ENCODE measurements around the gene COMMD4.

Gene COMMD4

DNA sequence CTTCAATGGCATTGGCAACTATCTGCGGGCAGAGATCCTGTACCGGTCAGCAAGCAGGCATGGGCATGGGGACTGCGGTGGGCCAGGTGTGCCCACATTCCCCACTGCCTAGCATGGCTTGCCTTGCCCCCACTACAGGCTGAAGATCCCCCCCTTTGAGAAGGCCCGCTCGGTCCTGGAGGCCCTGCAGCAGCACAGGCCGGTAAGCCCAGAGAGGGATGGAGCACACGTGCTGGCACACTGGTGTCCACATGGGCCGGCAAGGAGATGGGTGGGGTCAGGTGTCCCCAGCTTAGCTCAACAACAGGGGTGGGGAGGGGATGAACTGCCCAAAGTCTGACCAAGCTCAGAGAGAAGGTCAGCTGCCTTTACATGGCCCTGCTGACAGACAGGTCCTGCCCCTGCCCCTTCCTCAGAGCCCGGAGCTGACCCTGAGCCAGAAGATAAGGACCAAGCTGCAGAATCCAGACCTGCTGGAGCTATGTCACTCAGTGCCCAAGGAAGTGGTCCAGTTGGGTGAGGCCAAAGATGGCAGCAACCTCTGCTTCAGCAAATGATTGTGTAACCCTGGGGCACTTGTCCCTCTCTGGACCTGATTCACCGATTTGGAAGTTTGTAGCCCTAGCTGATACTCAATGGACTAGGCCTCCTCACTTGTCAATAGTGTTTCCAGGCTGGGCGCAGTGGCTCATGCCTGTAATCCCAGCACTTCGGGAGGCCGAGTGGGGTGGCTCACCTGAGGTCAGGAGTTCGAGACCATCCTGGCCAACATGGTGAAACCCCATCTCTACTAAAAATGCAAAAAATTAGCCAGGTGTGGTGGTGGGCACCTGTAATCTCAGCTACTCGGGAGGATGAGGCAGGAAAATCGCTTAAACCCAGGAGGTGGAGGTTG lies 16.6 kb downstream of the COMMD4 start:
- no peak overlapping the region for H4K8ac ChIP-seq (ENCODE audit: low read length)
- peaks cover 24 to 46% of the 10 kb centered on the region in 2 experiments for H3K36me3 ChIP-seq (ENCODE audit: control insufficient read depth in 1 of 2, insufficient read depth in 2 of 2, low read depth in 1 of 2, low read length in 2 of 2)
- no peak overlapping the region for H3K4me2 ChIP-seq (ENCODE audit: low read length, poor library complexity, severe bottlenecking)
- no peak overlapping the region for H4K91ac ChIP-seq (ENCODE audit: low read length)
- no peak overlapping the region for H2BK15ac ChIP-seq (ENCODE audit: low read depth, poor library complexity, severe bottlenecking)
- 98% methylated on average over 15 of the region's 16 CpGs for WGBS
- no peak for DNase-seq
- no peak overlapping the region for H2AK5ac ChIP-seq (ENCODE audit: low read length, severe bottlenecking)
- H2AFZ ChIP-seq (ENCODE audit: low read depth, low read length), result no peak overlapping the region
- H3K27me3 ChIP-seq (ENCODE audit: control insufficient read depth in 1 of 2, insufficient read depth in 1 of 2, low read length in 2 of 2), result peaks cover 4 to 11% of the 10 kb centered on the region in 2 experiments
- no peak overlapping the region for H3K27ac ChIP-seq (ENCODE audit: low read length, poor library complexity, severe bottlenecking)
- H3K14ac ChIP-seq (ENCODE audit: low read length in 2 of 2), result no peak overlapping the region
- H3K23ac ChIP-seq (ENCODE audit: low read length in 2 of 2), result no peak overlapping the region
- no peak overlapping the region for H2BK12ac ChIP-seq (ENCODE audit: low read length in 2 of 2)
- H3K9ac ChIP-seq (ENCODE audit: low read length), result no peak overlapping the region
- H3K79me1 ChIP-seq (replicated peaks; ENCODE audit: low read length, poor library complexity, severe bottlenecking), result peaks cover 5% of the 10 kb centered on the region
- H3K9me3 ChIP-seq (ENCODE audit: control insufficient read depth, low read length), result no peaks in the 10 kb centered on the region
- no peak overlapping the region for H2BK5ac ChIP-seq (ENCODE audit: low read depth, low read length, poor library complexity, severe bottlenecking)
- H2BK120ac ChIP-seq (ENCODE audit: low read depth, low read length), result no peak overlapping the region
- peaks cover 13% of the 10 kb centered on the region for H3K4me1 ChIP-seq (ENCODE audit: control insufficient read depth, insufficient read depth, low read depth, low read length)
- H3K18ac ChIP-seq (ENCODE audit: low read depth in 1 of 2, low read length in 2 of 2), result no peak overlapping the region
- no peak overlapping the region for H3K4ac ChIP-seq (ENCODE audit: low read depth in 1 of 2, low read length in 2 of 2)
- H3K4me3 ChIP-seq (ENCODE audit: insufficient read depth in 1 of 2, low read depth in 1 of 2, low read length in 2 of 2), result no peak overlapping the region

DNA sequence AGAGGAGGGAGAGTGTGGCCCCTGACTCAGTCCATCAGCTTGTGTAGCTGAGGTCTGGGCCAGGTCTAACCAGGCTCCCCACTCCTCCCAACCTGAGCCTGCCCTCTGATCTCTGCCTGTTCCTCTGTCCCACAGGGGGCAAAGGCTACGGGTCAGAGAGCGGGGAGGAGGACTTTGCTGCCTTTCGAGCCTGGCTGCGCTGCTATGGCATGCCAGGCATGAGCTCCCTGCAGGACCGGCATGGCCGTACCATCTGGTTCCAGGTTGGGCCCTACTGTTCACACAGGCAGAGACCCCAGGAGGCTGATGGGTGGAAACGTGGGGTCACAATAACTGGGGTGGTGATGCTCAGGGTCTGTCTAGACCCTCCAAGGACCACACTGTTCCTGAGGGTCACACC lies 17.7 kb downstream of the COMMD4 start:
- WGBS, result 97% methylated on average over 7 of the region's 7 CpGs
- peaks cover 33 to 55% of the 10 kb centered on the region in 2 experiments for H3K36me3 ChIP-seq (ENCODE audit: control insufficient read depth in 1 of 2, insufficient read depth in 2 of 2, low read depth in 1 of 2, low read length in 2 of 2)

DNA sequence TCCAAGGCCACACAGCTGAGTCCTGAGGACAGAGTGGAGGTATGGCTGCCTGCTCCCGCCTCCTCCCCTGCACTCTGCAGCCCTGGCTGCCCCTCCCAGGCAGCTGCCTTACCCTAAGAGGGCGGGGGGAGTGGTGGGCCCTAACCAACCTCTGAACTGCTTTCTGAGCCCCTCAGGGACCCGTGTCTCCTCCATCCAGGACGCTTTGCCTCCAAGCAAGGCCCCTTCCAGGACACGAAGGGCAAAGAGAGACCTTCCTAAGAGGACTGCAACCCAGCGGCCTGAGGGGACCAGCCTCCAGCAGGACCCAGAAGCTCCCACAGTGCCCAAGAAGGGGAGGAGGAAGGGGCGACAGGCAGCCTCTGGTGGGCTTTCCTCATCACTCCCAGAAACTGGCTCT lies 18.6 kb downstream of the COMMD4 start:
- no peak for DNase-seq
- Histone ChIP-seq H2AK5ac (ENCODE audit: low read length, severe bottlenecking) (no peak overlapping the region), H3K23ac (ENCODE audit: low read length in 2 of 2) (no peak overlapping the region), H3K36me3 (ENCODE audit: control insufficient read depth in 1 of 2, insufficient read depth in 2 of 2, low read depth in 1 of 2, low read length in 2 of 2) (peaks cover 40 to 62% of the 10 kb centered on the region in 2 experiments), H2AFZ (ENCODE audit: low read depth, low read length) (no peak overlapping the region), H3K27ac (ENCODE audit: low read length, poor library complexity, severe bottlenecking) (no peak overlapping the region), H3K18ac (ENCODE audit: low read depth in 1 of 2, low read length in 2 of 2) (no peak overlapping the region), H3K79me1 (replicated peaks; ENCODE audit: low read length, poor library complexity, severe bottlenecking) (no peaks in the 10 kb centered on the region), H4K91ac (ENCODE audit: low read length) (no peak overlapping the region), H4K8ac (ENCODE audit: low read length) (no peak overlapping the region), H2BK120ac (ENCODE audit: low read depth, low read length) (no peak overlapping the region), H3K4me2 (ENCODE audit: low read length, poor library complexity, severe bottlenecking) (no peak overlapping the region), H2BK12ac (ENCODE audit: low read length in 2 of 2) (no peak overlapping the region), H3K9ac (ENCODE audit: low read length) (no peak overlapping the region), H3K4me3 (ENCODE audit: insufficient read depth in 1 of 2, low read depth in 1 of 2, low read length in 2 of 2) (no peak overlapping the region), H2BK5ac (ENCODE audit: low read depth, low read length, poor library complexity, severe bottlenecking) (no peak overlapping the region), H3K4ac (ENCODE audit: low read depth in 1 of 2, low read length in 2 of 2) (no peak overlapping the region), H3K27me3 (ENCODE audit: control insufficient read depth in 1 of 2, insufficient read depth in 1 of 2, low read length in 2 of 2) (no peaks in the 10 kb centered on the region), H2BK15ac (ENCODE audit: low read depth, poor library complexity, severe bottlenecking) (no peak overlapping the region), H3K4me1 (ENCODE audit: control insufficient read depth, insufficient read depth, low read depth, low read length) (peaks cover 1% of the 10 kb centered on the region), H3K14ac (ENCODE audit: low read length in 2 of 2) (no peak overlapping the region), H3K9me3 (ENCODE audit: control insufficient read depth, low read length) (no peaks in the 10 kb centered on the region)
- WGBS, result 90% methylated on average over 6 of the region's 7 CpGs

More for the DNA sequence above, 17.7 kb downstream of the COMMD4 start:
- Histone ChIP-seq H3K4me1 (ENCODE audit: control insufficient read depth, insufficient read depth, low read depth, low read length) (peaks cover 8% of the 10 kb centered on the region), H3K79me1 (replicated peaks; ENCODE audit: low read length, poor library complexity, severe bottlenecking) (peaks cover 3% of the 10 kb centered on the region), H3K4ac (ENCODE audit: low read depth in 1 of 2, low read length in 2 of 2) (no peak overlapping the region), H3K14ac (ENCODE audit: low read length in 2 of 2) (no peak overlapping the region), H3K9ac (ENCODE audit: low read length) (no peak overlapping the region), H3K18ac (ENCODE audit: low read depth in 1 of 2, low read length in 2 of 2) (no peak overlapping the region), H3K27me3 (ENCODE audit: control insufficient read depth in 1 of 2, insufficient read depth in 1 of 2, low read length in 2 of 2) (peaks cover 4 to 7% of the 10 kb centered on the region in 2 experiments), H2BK15ac (ENCODE audit: low read depth, poor library complexity, severe bottlenecking) (no peak overlapping the region), H3K4me3 (ENCODE audit: insufficient read depth in 1 of 2, low read depth in 1 of 2, low read length in 2 of 2) (no peak overlapping the region), H3K4me2 (ENCODE audit: low read length, poor library complexity, severe bottlenecking) (no peak overlapping the region), H2AFZ (ENCODE audit: low read depth, low read length) (no peak overlapping the region), H2BK5ac (ENCODE audit: low read depth, low read length, poor library complexity, severe bottlenecking) (no peak overlapping the region), H4K91ac (ENCODE audit: low read length) (no peak overlapping the region), H3K9me3 (ENCODE audit: control insufficient read depth, low read length) (no peaks in the 10 kb centered on the region), H4K8ac (ENCODE audit: low read length) (no peak overlapping the region), H2BK12ac (ENCODE audit: low read length in 2 of 2) (no peak overlapping the region), H2BK120ac (ENCODE audit: low read depth, low read length) (no peak overlapping the region), H2AK5ac (ENCODE audit: low read length, severe bottlenecking) (no peak overlapping the region), H3K27ac (ENCODE audit: low read length, poor library complexity, severe bottlenecking) (no peak overlapping the region), H3K23ac (ENCODE audit: low read length in 2 of 2) (no peak overlapping the region)
- no peak for DNase-seq

DNA sequence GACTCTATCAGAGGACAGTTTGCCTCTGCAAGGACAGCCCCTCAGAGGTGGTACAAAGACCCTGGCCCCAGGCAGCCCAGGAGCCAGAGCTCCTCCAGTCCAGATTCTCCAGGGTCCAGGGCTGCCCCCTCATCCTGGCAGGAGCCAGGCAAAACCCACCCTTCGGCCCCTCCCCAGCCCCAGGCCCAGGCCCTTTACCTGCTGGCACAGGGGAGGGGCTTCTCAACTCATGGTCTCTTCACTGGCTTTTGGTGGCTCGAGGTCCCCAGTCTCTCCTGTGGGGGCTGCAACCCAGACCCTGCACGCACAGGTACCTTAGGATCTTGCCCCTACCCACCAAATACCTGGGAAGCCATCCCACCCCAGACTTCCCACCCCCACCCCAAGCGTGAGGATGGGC lies 19.5 kb downstream of the COMMD4 start:
- Histone ChIP-seq H3K79me1 (replicated peaks; ENCODE audit: low read length, poor library complexity, severe bottlenecking) (no peaks in the 10 kb centered on the region), H2BK5ac (ENCODE audit: low read depth, low read length, poor library complexity, severe bottlenecking) (no peak overlapping the region), H4K8ac (ENCODE audit: low read length) (no peak overlapping the region), H3K4ac (ENCODE audit: low read depth in 1 of 2, low read length in 2 of 2) (no peak overlapping the region), H3K23ac (ENCODE audit: low read length in 2 of 2) (no peak overlapping the region), H2BK15ac (ENCODE audit: low read depth, poor library complexity, severe bottlenecking) (no peak overlapping the region), H3K9ac (ENCODE audit: low read length) (no peak overlapping the region), H2BK12ac (ENCODE audit: low read length in 2 of 2) (no peak overlapping the region), H2BK120ac (ENCODE audit: low read depth, low read length) (no peak overlapping the region), H2AK5ac (ENCODE audit: low read length, severe bottlenecking) (no peak overlapping the region), H3K4me3 (ENCODE audit: insufficient read depth in 1 of 2, low read depth in 1 of 2, low read length in 2 of 2) (no peak overlapping the region), H3K9me3 (ENCODE audit: control insufficient read depth, low read length) (no peaks in the 10 kb centered on the region), H3K4me1 (ENCODE audit: control insufficient read depth, insufficient read depth, low read depth, low read length) (no peaks in the 10 kb centered on the region), H3K27me3 (ENCODE audit: control insufficient read depth in 1 of 2, insufficient read depth in 1 of 2, low read length in 2 of 2) (no peaks in the 10 kb centered on the region), H4K91ac (ENCODE audit: low read length) (no peak overlapping the region), H3K4me2 (ENCODE audit: low read length, poor library complexity, severe bottlenecking) (no peak overlapping the region), H3K36me3 (ENCODE audit: control insufficient read depth in 1 of 2, insufficient read depth in 2 of 2, low read depth in 1 of 2, low read length in 2 of 2) (peaks cover 49 to 68% of the 10 kb centered on the region in 2 experiments), H3K27ac (ENCODE audit: low read length, poor library complexity, severe bottlenecking) (no peak overlapping the region), H2AFZ (ENCODE audit: low read depth, low read length) (no peak overlapping the region), H3K14ac (ENCODE audit: low read length in 2 of 2) (no peak overlapping the region), H3K18ac (ENCODE audit: low read depth in 1 of 2, low read length in 2 of 2) (no peak overlapping the region)
- DNase-seq, result no peak
- WGBS, result 96% methylated on average over 4 of the region's 4 CpGs

Measured in mesenchymal stem cell (in vitro differentiated cells and primary cell).